Esophagus muscularis mucosa (tissue), 4 donors: ENCODE data around the gene EYA2.
A peak's percentile ranks its signal among the peaks of the same experiment; 100 is the strongest.

ENCODE experiments used
- CTCF ChIP-seq, 3 experiments: fragments of 200-600 bp in 2 of 3; fragments of 450-650 bp in 1 of 3; sonication (generic) in 2 of 3; IDR thresholded peaks; one replicate each; pipeline ENCODE4 v1.5.1; 2017 to 2019; ENCODE audit warnings: antibody characterized with exemption in 3 of 3, mild to moderate bottlenecking in 2 of 3, moderate library complexity in 1 of 3
- EP300 ChIP-seq: sonication (generic); formaldehyde crosslinking; IDR thresholded peaks from one replicate; pipeline ENCODE4 v1.6.1; 2017; ENCODE audit warnings: antibody characterized with exemption
- POLR2A ChIP-seq: fragments of 450-650 bp; IDR thresholded peaks from one replicate; pipeline ENCODE4 v1.6.1; 2017; ENCODE audit warnings: antibody characterized with exemption, moderate library complexity, mild to moderate bottlenecking, low read depth
- POLR2AphosphoS5 ChIP-seq, 2 donors: sonication (generic); formaldehyde crosslinking; IDR thresholded peaks; one replicate each; pipeline ENCODE4 v1.6.1; 2017; ENCODE audit warnings: antibody characterized with exemption in 2 of 2

- TF ChIP-seq POLR2A (no peak), CTCF (IDR thresholded peaks at IDR 0.05) (no peak), EP300 (no peak), POLR2AphosphoS5 (IDR thresholded peaks at IDR 0.05) (peak in 1 of 2 donors; percentile 33)
These were observed 10.9 kb downstream of the EYA2 start for GRCh38 chr20:46905364-46906125.
